Ishikawa (cell line): Measurements from ENCODE around the gene SUMO4.

Experiments
- CEBPB ChIP-seq: IDR thresholded peaks from 2 replicates; pipeline ENCODE4 v1.6.1; 2012
- EGR1 ChIP-seq: IDR thresholded peaks from 2 replicates; pipeline ENCODE4 v1.6.1; 2012
- EP300 ChIP-seq: IDR thresholded peaks from 2 replicates; pipeline ENCODE4 v1.6.1; 2012; ENCODE audit warnings: borderline replicate concordance
- FOXM1 ChIP-seq: IDR thresholded peaks from 2 replicates; pipeline ENCODE4 v1.6.1; 2012; ENCODE audit warnings: low read depth, borderline replicate concordance
- RAD21 ChIP-seq: IDR thresholded peaks from 2 replicates; pipeline ENCODE4 v1.6.1; 2012; ENCODE audit warnings: low read depth
- REST ChIP-seq: IDR thresholded peaks from 2 replicates; pipeline ENCODE4 v1.6.1; 2012; ENCODE audit warnings: low read depth, mild to moderate bottlenecking
- TAF1 ChIP-seq: IDR thresholded peaks from 2 replicates; pipeline ENCODE4 v1.6.1; 2012; ENCODE audit warnings: low read depth, mild to moderate bottlenecking
- USF1 ChIP-seq: IDR thresholded peaks from 2 replicates; pipeline ENCODE4 v1.6.1; 2012
- YY1 ChIP-seq: IDR thresholded peaks from 2 replicates; pipeline ENCODE4 v1.6.1; 2012; ENCODE audit warnings: low read depth
- ZBTB7A ChIP-seq: IDR thresholded peaks from 2 replicates; pipeline ENCODE4 v1.6.1; 2012; ENCODE audit warnings: low read depth

GRCh38 chr6:149405823-149406765, 6.0 kb downstream of the SUMO4 start:
- TF ChIP-seq EP300 (no peak), FOXM1 (no peak), REST (no peak), TAF1 (no peak), CEBPB (no peak), USF1 (no peak), ZBTB7A (no peak), RAD21 (no peak), YY1 (no peak), EGR1 (no peak)
